ENCODE data around the gene NR3C2. TPM values are rescaled to one million over a fixed set of nuclear protein-coding genes. Genes with fewer than 3 reads are reported as not detected.

The NR3C2 gene
- total and polyA plus RNA-seq, 2 of the 4 experiments (the other 2 are of a cell fraction) = 1.1 to 2.3 TPM

GRCh38 chr4:148061795-148062194 lies 380.4 kb downstream of the NR3C2 start:
- intact Hi-C loops (cut with micrococcal nuclease) (no loop called here), dilution Hi-C loops (cut with HindIII; ENCODE audit: low sequenced_read_pairs, unreplicated experiment) (no loop called here), in situ Hi-C loops (cut with MboI; ENCODE audit: low sequenced_read_pairs) (no loop called here)
- Histone ChIP-seq H2BK20ac (ENCODE audit: low read depth, low read length) (no peak overlapping the region), H2AK5ac (ENCODE audit: low read depth, low read length) (no peak overlapping the region), H3K23ac (ENCODE audit: low read depth, low read length) (no peak overlapping the region), H3K9ac (ENCODE audit: low read depth, low read length) (no peak overlapping the region), H3K4me2 (ENCODE audit: low read depth, low read length) (no peak overlapping the region), H2BK15ac (ENCODE audit: low read depth, low read length) (no peak overlapping the region), H3K18ac (ENCODE audit: low read depth, low read length) (no peak overlapping the region), H3K14ac (replicated peaks; ENCODE audit: low read depth, low read length) (no peak overlapping the region), H3K27me3 (ENCODE audit: control insufficient read depth, insufficient read depth, low read length) (no peaks in the 10 kb centered on the region), H4K8ac (ENCODE audit: low read depth in 2 of 2, low read length in 2 of 2) (no peak overlapping the region), H4K20me1 (ENCODE audit: insufficient read depth, low read length) (peaks cover 9% of the 10 kb centered on the region), H2AFZ (replicated peaks; ENCODE audit: low read length, poor library complexity) (no peak overlapping the region), H3K4me1 (ENCODE audit: control insufficient read depth, insufficient read depth, low read length) (peaks cover 4% of the 10 kb centered on the region; the same call in 1 of the 2 replicates), H3K56ac (ENCODE audit: extremely low read depth, insufficient read depth, low read length) (no peak overlapping the region), H4K5ac (ENCODE audit: low read depth, low read length) (no peak overlapping the region), H3K79me1 (ENCODE audit: low read depth in 1 of 2, low read length in 2 of 2) (peaks cover 29 to 55% of the 10 kb centered on the region in 2 experiments), H3K36me3 (ENCODE audit: control insufficient read depth, insufficient read depth, low read length) (peaks cover 11% of the 10 kb centered on the region), H3K9me3 (ENCODE audit: control insufficient read depth, insufficient read depth, low read length) (no peaks in the 10 kb centered on the region), H3K4me3 (ENCODE audit: insufficient read depth, low read depth, low read length) (no peak overlapping the region), H3K9me1 (ENCODE audit: insufficient read depth, low read length) (peaks cover 27% of the 10 kb centered on the region), H2BK120ac (ENCODE audit: low read depth, low read length) (no peak overlapping the region), H2AK9ac (replicated peaks; ENCODE audit: low read depth, low read length, poor library complexity) (no peak overlapping the region), H3K4ac (ENCODE audit: low read depth, low read length) (no peak overlapping the region), H2BK5ac (ENCODE audit: low read depth, low read length, poor library complexity, severe bottlenecking) (no peak overlapping the region), H4K91ac (ENCODE audit: insufficient read depth, low read depth, low read length) (no peak overlapping the region), H3K27ac (ENCODE audit: insufficient read depth, low read length) (no peak overlapping the region)
- BruUV-seq (replicated peaks) = no TSS peak
- DNase-seq = no peak
- POLR2A ChIA-PET (ENCODE audit: unreplicated experiment) = no interaction called here
- 80% methylated on average over 1 of the region's 8 CpGs; no CpG with 5 or more reads in 1 of the 2 experiments for WGBS, 2 experiments (ENCODE audit: extremely low coverage in 2 of 2, insufficient read length in 1 of 2)
- TF ChIP-seq POLR2A (IDR thresholded peaks at IDR 0.05; ENCODE audit: low read depth, low read length) (no peak), USF2 (IDR thresholded peaks at IDR 0.05; ENCODE audit: low read depth, low read length) (no peak), CHD1 (IDR thresholded peaks at IDR 0.05; ENCODE audit: low read depth, low read length) (no peak), BHLHE40 (IDR thresholded peaks at IDR 0.05; ENCODE audit: low read depth, low read length) (no peak), SMC3 (IDR thresholded peaks at IDR 0.05; ENCODE audit: low read depth, low read length) (no peak), NFE2L2 (IDR thresholded peaks at IDR 0.05; ENCODE audit: low read depth, low read length) (no peak), MXI1 (IDR thresholded peaks at IDR 0.05; ENCODE audit: borderline replicate concordance, low read depth, low read length) (no peak), MAZ (IDR thresholded peaks at IDR 0.05; ENCODE audit: borderline replicate concordance, low read depth, low read length) (no peak), RAD21 (IDR thresholded peaks at IDR 0.05; ENCODE audit: low read length) (no peak), CTCF (conservative IDR thresholded peaks at IDR 0.05; ENCODE audit: low read depth, low read length) (no peak), FOS (IDR thresholded peaks at IDR 0.05; ENCODE audit: low read depth, low read length) (no peak)
- no peak for ATAC-seq (ENCODE audit: low read depth)
- CTCF ChIA-PET = no interaction called here

Measured in IMR-90 (cell line).